SK-N-SH (cell line): ENCODE measurements around the gene ZNF334. TPM values are rescaled to one million over a fixed set of nuclear protein-coding genes. Genes with fewer than 3 reads are reported as not detected.

ENCODE experiments used
- CTCF ChIA-PET: fragments of 300-600, 350-600 bp; formaldehyde crosslinking; extraction: SDS; loops from one replicate; lab custom pipeline; 2021; lab: Yijun Ruan, JAX
- POLR2A ChIA-PET: fragments of 350-600 bp; sonication (Branson Sonifier 250); formaldehyde crosslinking; extraction: SDS; loops from one replicate; lab custom pipeline; 2020; ENCODE audit warnings: antibody characterized with exemption, inconsistent platforms; lab: Yijun Ruan, JAX
- DNase-seq: peaks from one replicate; pipeline ENCODE4 v3.0.0; 2012
- H2AFZ ChIP-seq: fragments of 200-600 bp; sonication (generic); 2 replicates; pipeline ENCODE4 v1.8.1; 2016; ENCODE audit warnings: antibody characterized with exemption, mild to moderate bottlenecking, low read depth
- H3F3A ChIP-seq: fragments of 200-600 bp; sonication (generic); replicated peaks from 2 replicates; pipeline ENCODE3; 2016; ENCODE audit warnings: antibody characterized with exemption, mild to moderate bottlenecking; ENCODE audit not compliant: insufficient read depth
- H3K27ac ChIP-seq, 2 experiments: fragments of 200-500 bp in 1 of 2; fragments of 200-600 bp in 1 of 2; sonication (Bioruptor generic) in 1 of 2; sonication (generic), shearing (Covaris generic) in 1 of 2; 2 replicates each; pipeline versions ENCODE4 v1.5.1 to v1.6.1; 2014 to 2016; ENCODE audit warnings: low read depth in 2 of 2, inconsistent platforms in 1 of 2, low read length in 1 of 2, mild to moderate bottlenecking in 1 of 2, mixed read lengths in 1 of 2
- H3K27me3 ChIP-seq: fragments of 200-600 bp; sonication (generic), shearing (Covaris generic); 2 replicates; pipeline ENCODE4 v1.6.1; 2016; ENCODE audit warnings: mixed run types; ENCODE audit not compliant: insufficient read depth
- H3K36me3 ChIP-seq, 2 experiments: fragments of 200-500 bp in 1 of 2; fragments of 200-600 bp in 1 of 2; sonication (Bioruptor generic) in 1 of 2; sonication (generic) in 1 of 2; replicated peaks in 1 of 2; 2 replicates each; pipeline versions ENCODE3 to v1.5.1; 2014 to 2016; ENCODE audit warnings: low read length in 1 of 2, mild to moderate bottlenecking in 1 of 2; ENCODE audit not compliant: insufficient read depth in 2 of 2, control insufficient read depth in 1 of 2
- H3K4me1 ChIP-seq, 2 experiments: fragments of 200-500 bp in 1 of 2; fragments of 200-600 bp in 1 of 2; sonication (Bioruptor generic) in 1 of 2; sonication (generic), shearing (Covaris generic) in 1 of 2; 2 replicates each; pipeline versions ENCODE4 v1.5.1 to v1.6.1; 2014 to 2016; ENCODE audit warnings: low read depth in 1 of 2, low read length in 1 of 2, mixed run types in 1 of 2; ENCODE audit not compliant: insufficient read depth in 2 of 2, control insufficient read depth in 1 of 2
- H3K4me2 ChIP-seq: fragments of 200-600 bp; sonication (generic), shearing (Covaris generic); 2 replicates; pipeline ENCODE4 v1.6.1; 2017; ENCODE audit warnings: mixed run types
- H3K4me3 ChIP-seq, 2 experiments: fragments of 200-500 bp in 1 of 2; fragments of 200-600 bp in 1 of 2; sonication (Bioruptor generic) in 1 of 2; sonication (generic), shearing (Covaris generic) in 1 of 2; 2 replicates each; pipeline versions ENCODE4 v1.5.1 to v1.8.1; 2014 to 2016; ENCODE audit warnings: low read depth in 2 of 2, inconsistent platforms in 1 of 2, low read length in 1 of 2, mild to moderate bottlenecking in 1 of 2, mixed read lengths in 1 of 2, moderate library complexity in 1 of 2
- H3K79me2 ChIP-seq: fragments of 200-600 bp; sonication (generic); 2 replicates; pipeline ENCODE4 v1.8.1; 2017; ENCODE audit warnings: mild to moderate bottlenecking; ENCODE audit not compliant: insufficient read depth
- H3K9ac ChIP-seq: fragments of 200-600 bp; sonication (generic); 2 replicates; pipeline ENCODE4 v1.6.1; 2017; ENCODE audit warnings: mixed run types
- H3K9me2 ChIP-seq: fragments of 200-600 bp; sonication (generic); 2 replicates; pipeline ENCODE4 v1.6.1; 2017; ENCODE audit warnings: mixed run types
- H3K9me3 ChIP-seq: fragments of 200-600 bp; sonication (generic); 2 replicates; pipeline ENCODE4 v1.6.1; 2017; ENCODE audit warnings: mixed run types, mild to moderate bottlenecking, moderate library complexity
- H4K20me1 ChIP-seq: fragments of 200-600 bp; sonication (generic); 2 replicates; pipeline ENCODE4 v1.6.1; 2017; ENCODE audit warnings: mild to moderate bottlenecking, mixed run types; ENCODE audit not compliant: insufficient read depth
- CHD2 ChIP-seq: fragments of 150-350 bp; IDR thresholded peaks from 2 replicates; pipeline ENCODE4 v1.6.1; 2018; ENCODE audit warnings: low read length; ENCODE audit not compliant: partially characterized antibody
- ELF1 ChIP-seq: IDR thresholded peaks from 2 replicates; pipeline ENCODE4 v1.4.0; 2012
- EP300 ChIP-seq, 2 experiments: IDR thresholded peaks; 2 replicates each; pipeline versions ENCODE4 v1.4.0 to v1.6.1; 2012; ENCODE audit warnings: borderline replicate concordance in 1 of 2, low read depth in 1 of 2, low read length in 1 of 2
- EZH2phosphoT487 ChIP-seq: fragments of 200-600 bp; sonication (generic); IDR thresholded peaks from 2 replicates; pipeline ENCODE4 v1.6.1; 2017; ENCODE audit warnings: low read depth, mixed run types, mild to moderate bottlenecking, antibody characterized with exemption, moderate library complexity, borderline replicate concordance
- FOSL2 ChIP-seq: IDR thresholded peaks from 2 replicates; pipeline ENCODE4 v1.4.0; 2012; ENCODE audit warnings: low read depth, mild to moderate bottlenecking, moderate library complexity, borderline replicate concordance
- FOXM1 ChIP-seq: IDR thresholded peaks from 2 replicates; pipeline ENCODE4 v1.4.0; 2012; ENCODE audit warnings: low read depth, mild to moderate bottlenecking
- JUND ChIP-seq: IDR thresholded peaks from 2 replicates; pipeline ENCODE4 v1.4.0; 2012
- MEF2A ChIP-seq: IDR thresholded peaks from 2 replicates; pipeline ENCODE4 v1.4.0; 2012; ENCODE audit warnings: low read depth, borderline replicate concordance
- MXI1 ChIP-seq: IDR thresholded peaks from 2 replicates; pipeline ENCODE4 v1.6.1; 2012; ENCODE audit warnings: mild to moderate bottlenecking, low read depth, low read length, improper control_type of control experiment
- NFIC ChIP-seq: IDR thresholded peaks from 2 replicates; pipeline ENCODE4 v1.4.0; 2012; ENCODE audit warnings: borderline replicate concordance
- NRF1 ChIP-seq: IDR thresholded peaks from 2 replicates; pipeline ENCODE4 v1.6.1; 2012; ENCODE audit warnings: low read depth, mild to moderate bottlenecking, low read length
- RFX5 ChIP-seq: IDR thresholded peaks from 2 replicates; pipeline ENCODE4 v1.6.1; 2012; ENCODE audit warnings: mild to moderate bottlenecking, improper control_type of control experiment, low read length
- SIN3A ChIP-seq: IDR thresholded peaks from 2 replicates; pipeline ENCODE4 v1.6.1; 2012; ENCODE audit warnings: low read depth, mild to moderate bottlenecking, low read length, moderate library complexity, borderline replicate concordance
- SMC3 ChIP-seq: IDR thresholded peaks from 2 replicates; pipeline ENCODE4 v1.6.1; 2012; ENCODE audit warnings: low read depth, low read length, improper control_type of control experiment
- TCF12 ChIP-seq: IDR thresholded peaks from 2 replicates; pipeline ENCODE4 v1.4.0; 2012
- WGBS: methylation state at CpG from one replicate; pipeline ENCODE4 v1.1.6; 2017; ENCODE audit warnings: low lambda C conversion rate; 5-methylcytosine and 5-hydroxymethylcytosine counted together
- polyA plus RNA-seq, 3 experiments: library from polyadenylated mRNA; depleted of rRNA; stranded (reverse); fragments of >200 nt; gene quantifications; 2 replicates each; pipeline ENCODE4 v1.2.3, GENCODE V29; 2012
- TF ChIP-seq, protein P1 (sequence below): fragments of 150-350 bp; IDR thresholded peaks from 2 replicates; pipeline ENCODE4 v1.6.1; 2016; ENCODE audit warnings: mild to moderate bottlenecking, low read depth, low read length
- TF ChIP-seq, protein P2 (sequence below): IDR thresholded peaks from 2 replicates; pipeline ENCODE4 v1.4.0; 2012; ENCODE audit warnings: low read depth
- TF ChIP-seq, protein P3 (sequence below): IDR thresholded peaks from 2 replicates; pipeline ENCODE4 v1.4.0; 2012; ENCODE audit warnings: low read depth, borderline replicate concordance
- TF ChIP-seq, protein P4 (sequence below): fragments of 200-600 bp; sonication (generic); IDR thresholded peaks from 2 replicates; pipeline ENCODE4 v1.6.1; 2017; ENCODE audit warnings: antibody characterized with exemption, mild to moderate bottlenecking, moderate library complexity

ZNF334 gene
- polyA plus RNA-seq, 1 of the 3 experiments (the other 2 are of a cell fraction) = 4.5 TPM

DNA sequence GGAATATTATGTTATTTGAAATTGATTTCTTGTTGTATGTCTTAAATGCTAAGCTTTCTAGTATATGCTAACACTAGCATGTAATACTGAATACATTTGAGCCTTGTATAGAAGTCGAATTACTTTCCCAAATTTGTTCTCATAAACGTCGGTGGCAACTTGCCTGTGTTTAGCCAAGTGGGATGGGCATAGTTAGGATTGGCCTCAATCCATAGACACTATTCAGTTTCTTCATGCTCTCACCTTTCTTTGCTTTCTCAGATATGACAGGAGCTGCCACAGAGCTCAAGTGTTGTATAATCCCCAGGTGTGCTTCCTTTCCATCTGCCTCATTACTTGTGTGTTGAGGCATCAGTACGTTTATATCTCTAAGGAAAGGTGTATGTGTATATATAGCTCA lies 19.3 kb downstream of the ZNF334 start (continued):
- no peak for TF ChIP-seq EZH2phosphoT487

DNA sequence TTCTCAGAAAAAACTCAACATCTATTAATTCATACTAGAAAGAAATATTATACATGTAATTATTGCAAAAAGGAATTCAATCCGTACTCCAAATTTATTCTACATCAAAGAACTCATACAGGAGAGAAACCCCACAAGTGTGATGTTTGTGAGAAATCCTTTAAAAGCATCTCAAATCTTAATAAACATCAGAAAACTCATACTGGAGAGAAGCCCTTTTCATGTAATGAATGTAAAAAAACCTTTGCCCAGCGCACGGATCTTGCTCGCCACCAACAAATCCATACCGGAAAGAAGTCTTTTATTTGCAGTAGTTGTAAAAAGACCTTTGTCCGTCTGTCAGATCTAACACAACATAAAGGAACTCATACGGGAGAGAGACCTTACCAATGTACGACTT lies 22.0 kb downstream of the ZNF334 start:
- Histone ChIP-seq H3K36me3 (no peaks in the 10 kb centered on the region), H3K79me2 (no peaks in the 10 kb centered on the region), H3K9ac (no peak overlapping the region), H3K9me2 (no peaks in the 10 kb centered on the region), H3K9me3 (no peaks in the 10 kb centered on the region), H2AFZ (no peak overlapping the region), H3K27ac (no peak overlapping the region), H3K4me2 (no peak overlapping the region), H3K4me3 (no peak overlapping the region), H4K20me1 (no peaks in the 10 kb centered on the region), H3F3A (no peaks in the 10 kb centered on the region), H3K27me3 (no peaks in the 10 kb centered on the region), H3K4me1 (no peaks in the 10 kb centered on the region)
- CTCF ChIA-PET = no interaction called here
- WGBS = 64% methylated on average over 8 of the region's 8 CpGs
- POLR2A ChIA-PET = no interaction called here
- no peak for DNase-seq
- TF ChIP-seq, protein P1, sequence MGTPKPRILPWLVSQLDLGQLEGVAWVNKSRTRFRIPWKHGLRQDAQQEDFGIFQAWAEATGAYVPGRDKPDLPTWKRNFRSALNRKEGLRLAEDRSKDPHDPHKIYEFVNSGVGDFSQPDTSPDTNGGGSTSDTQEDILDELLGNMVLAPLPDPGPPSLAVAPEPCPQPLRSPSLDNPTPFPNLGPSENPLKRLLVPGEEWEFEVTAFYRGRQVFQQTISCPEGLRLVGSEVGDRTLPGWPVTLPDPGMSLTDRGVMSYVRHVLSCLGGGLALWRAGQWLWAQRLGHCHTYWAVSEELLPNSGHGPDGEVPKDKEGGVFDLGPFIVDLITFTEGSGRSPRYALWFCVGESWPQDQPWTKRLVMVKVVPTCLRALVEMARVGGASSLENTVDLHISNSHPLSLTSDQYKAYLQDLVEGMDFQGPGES = no peak
- TF ChIP-seq MEF2A (no peak), ELF1 (no peak), EZH2phosphoT487 (no peak), FOSL2 (no peak), NFIC (no peak), SMC3 (no peak), MXI1 (no peak), JUND (no peak)
- TF ChIP-seq, protein P2, sequence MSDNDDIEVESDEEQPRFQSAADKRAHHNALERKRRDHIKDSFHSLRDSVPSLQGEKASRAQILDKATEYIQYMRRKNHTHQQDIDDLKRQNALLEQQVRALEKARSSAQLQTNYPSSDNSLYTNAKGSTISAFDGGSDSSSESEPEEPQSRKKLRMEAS = no peak
- TF ChIP-seq, protein P3, sequence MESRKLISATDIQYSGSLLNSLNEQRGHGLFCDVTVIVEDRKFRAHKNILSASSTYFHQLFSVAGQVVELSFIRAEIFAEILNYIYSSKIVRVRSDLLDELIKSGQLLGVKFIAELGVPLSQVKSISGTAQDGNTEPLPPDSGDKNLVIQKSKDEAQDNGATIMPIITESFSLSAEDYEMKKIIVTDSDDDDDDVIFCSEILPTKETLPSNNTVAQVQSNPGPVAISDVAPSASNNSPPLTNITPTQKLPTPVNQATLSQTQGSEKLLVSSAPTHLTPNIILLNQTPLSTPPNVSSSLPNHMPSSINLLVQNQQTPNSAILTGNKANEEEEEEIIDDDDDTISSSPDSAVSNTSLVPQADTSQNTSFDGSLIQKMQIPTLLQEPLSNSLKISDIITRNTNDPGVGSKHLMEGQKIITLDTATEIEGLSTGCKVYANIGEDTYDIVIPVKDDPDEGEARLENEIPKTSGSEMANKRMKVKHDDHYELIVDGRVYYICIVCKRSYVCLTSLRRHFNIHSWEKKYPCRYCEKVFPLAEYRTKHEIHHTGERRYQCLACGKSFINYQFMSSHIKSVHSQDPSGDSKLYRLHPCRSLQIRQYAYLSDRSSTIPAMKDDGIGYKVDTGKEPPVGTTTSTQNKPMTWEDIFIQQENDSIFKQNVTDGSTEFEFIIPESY = no peak

DNA sequence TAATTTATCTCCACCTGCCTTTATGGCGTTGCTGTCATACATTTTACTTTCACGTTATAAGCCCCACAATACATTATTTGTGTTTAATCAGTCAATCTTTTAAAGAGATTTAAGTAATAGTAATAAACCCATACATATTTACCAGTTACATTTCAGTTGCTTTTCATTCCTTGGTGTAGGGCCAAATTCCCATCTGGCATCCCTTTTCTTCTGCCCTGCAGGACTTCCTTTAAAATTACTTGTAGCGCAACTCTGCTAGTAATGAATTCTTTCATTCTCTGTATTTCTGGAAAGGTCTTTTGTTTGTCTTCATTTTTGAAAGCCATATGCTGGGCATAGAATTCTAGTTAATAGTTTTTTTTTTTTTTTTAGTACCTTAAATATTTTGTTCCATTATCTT lies 24.9 kb downstream of the ZNF334 start:
- H3K9ac ChIP-seq = no peak overlapping the region
- TF ChIP-seq CHD2 = no peak
- no peak for TF ChIP-seq TCF12
- no peak for TF ChIP-seq NRF1
- no peak for TF ChIP-seq SIN3A
- TF ChIP-seq EP300 (IDR thresholded peaks at IDR 0.05; ENCODE audit: borderline replicate concordance in 1 of 2, low read depth in 1 of 2, low read length in 1 of 2) = no peak
- TF ChIP-seq, protein P2 = no peak
- no peak for TF ChIP-seq MXI1
- TF ChIP-seq RFX5 = no peak
- TF ChIP-seq, protein P3 = no peak
- TF ChIP-seq, protein P4, sequence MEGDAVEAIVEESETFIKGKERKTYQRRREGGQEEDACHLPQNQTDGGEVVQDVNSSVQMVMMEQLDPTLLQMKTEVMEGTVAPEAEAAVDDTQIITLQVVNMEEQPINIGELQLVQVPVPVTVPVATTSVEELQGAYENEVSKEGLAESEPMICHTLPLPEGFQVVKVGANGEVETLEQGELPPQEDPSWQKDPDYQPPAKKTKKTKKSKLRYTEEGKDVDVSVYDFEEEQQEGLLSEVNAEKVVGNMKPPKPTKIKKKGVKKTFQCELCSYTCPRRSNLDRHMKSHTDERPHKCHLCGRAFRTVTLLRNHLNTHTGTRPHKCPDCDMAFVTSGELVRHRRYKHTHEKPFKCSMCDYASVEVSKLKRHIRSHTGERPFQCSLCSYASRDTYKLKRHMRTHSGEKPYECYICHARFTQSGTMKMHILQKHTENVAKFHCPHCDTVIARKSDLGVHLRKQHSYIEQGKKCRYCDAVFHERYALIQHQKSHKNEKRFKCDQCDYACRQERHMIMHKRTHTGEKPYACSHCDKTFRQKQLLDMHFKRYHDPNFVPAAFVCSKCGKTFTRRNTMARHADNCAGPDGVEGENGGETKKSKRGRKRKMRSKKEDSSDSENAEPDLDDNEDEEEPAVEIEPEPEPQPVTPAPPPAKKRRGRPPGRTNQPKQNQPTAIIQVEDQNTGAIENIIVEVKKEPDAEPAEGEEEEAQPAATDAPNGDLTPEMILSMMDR = no peak
- TF ChIP-seq FOXM1 = no peak

More for the DNA sequence above, 24.9 kb downstream of the ZNF334 start:
- no peak for DNase-seq
- H3K9me2 ChIP-seq = no peaks in the 10 kb centered on the region
- WGBS = 64% methylated on average over 3 of the region's 3 CpGs
- no peak overlapping the region for H3K27ac ChIP-seq
- no peaks in the 10 kb centered on the region for H3K36me3 ChIP-seq
- no peak overlapping the region for H3K4me3 ChIP-seq
- POLR2A ChIA-PET = no interaction called here
- H3K4me1 ChIP-seq = no peaks in the 10 kb centered on the region
- CTCF ChIA-PET = no interaction called here
- H3K27me3 ChIP-seq = no peaks in the 10 kb centered on the region
- no peak overlapping the region for H3K4me2 ChIP-seq
- no peaks in the 10 kb centered on the region for H4K20me1 ChIP-seq
- no peaks in the 10 kb centered on the region for H3K79me2 ChIP-seq
- H3F3A ChIP-seq = no peaks in the 10 kb centered on the region
- no peaks in the 10 kb centered on the region for H3K9me3 ChIP-seq
- no peak overlapping the region for H2AFZ ChIP-seq
